H1 (cell line): ENCODE measurements around the gene NUP210. TPM values are rescaled to one million over a fixed set of nuclear protein-coding genes. Genes with fewer than 3 reads are reported as not detected.

Experiments used
- CTCF ChIA-PET: fragments of 300-600 bp; sonication (Branson Sonifier 250); formaldehyde crosslinking; loops from one replicate; lab custom pipeline; 2021; ENCODE audit not compliant: partially characterized antibody; lab: Charles Lee
- POLR2A ChIA-PET: fragments of 300-600 bp; sonication (Branson Sonifier 250); formaldehyde crosslinking; loops from one replicate; lab custom pipeline; 2021; ENCODE audit warnings: inconsistent platforms; ENCODE audit not compliant: partially characterized antibody; lab: Charles Lee
- DNase-seq, 2 experiments: peaks; one replicate each; pipeline versions ENCODE4 v3.0.0 to v3.0.0-alpha.2; 2010 to 2022; ENCODE audit warnings: low spot score in 2 of 2, low read depth in 1 of 2, mixed read lengths in 1 of 2
- FAIRE-seq: peaks from 2 replicates; lab custom pipeline; 2011; peaks lifted over from hg19 to GRCh38; lab: Jason Lieb, UNC
- H2AFZ ChIP-seq: 2 replicates; pipeline ENCODE4 v1.8.1; 2012; ENCODE audit warnings: low read length, inconsistent platforms
- H2AK5ac ChIP-seq: 2 replicates; pipeline ENCODE4 v1.6.1; 2013; ENCODE audit warnings: low read depth, low read length
- H2BK120ac ChIP-seq: replicated peaks from 2 replicates; pipeline ENCODE3; 2013; ENCODE audit warnings: low read depth, low read length, inconsistent platforms
- H2BK12ac ChIP-seq: 2 replicates; pipeline ENCODE4 v1.6.1; 2013; ENCODE audit warnings: low read depth, low read length
- H2BK15ac ChIP-seq: 2 replicates; pipeline ENCODE4 v1.6.1; 2013; ENCODE audit warnings: low read length
- H2BK20ac ChIP-seq: 2 replicates; pipeline ENCODE4 v1.6.1; 2013; ENCODE audit warnings: low read length
- H2BK5ac ChIP-seq: 2 replicates; pipeline ENCODE4 v1.6.1; 2013; ENCODE audit warnings: low read depth, low read length
- H3K14ac ChIP-seq: 2 replicates; pipeline ENCODE4 v1.6.1; 2013; ENCODE audit warnings: inconsistent platforms; ENCODE audit not compliant: insufficient read length
- H3K18ac ChIP-seq: 2 replicates; pipeline ENCODE4 v1.6.1; 2013; ENCODE audit warnings: low read length; ENCODE audit errors: extremely low read depth
- H3K23ac ChIP-seq: 2 replicates; pipeline ENCODE4 v1.6.1; 2013; ENCODE audit warnings: inconsistent platforms; ENCODE audit not compliant: insufficient read length
- H3K23me2 ChIP-seq: 2 replicates; pipeline ENCODE4 v1.6.1; 2013; ENCODE audit warnings: low read depth, low read length
- H3K27ac ChIP-seq: 2 replicates; pipeline ENCODE4 v1.6.1; 2011; ENCODE audit warnings: low read depth, low read length, inconsistent platforms
- H3K27me3 ChIP-seq, 4 experiments: replicated peaks in 1 of 4; 1 replicate in 1 of 4; 2 replicates in 3 of 4; pipeline versions ENCODE4 v1.6.1 to v1.8.1; 2011 to 2013; ENCODE audit warnings: low read length in 3 of 4, mild to moderate bottlenecking in 3 of 4, inconsistent platforms in 2 of 4, mixed read lengths in 2 of 4, moderate library complexity in 1 of 4; ENCODE audit not compliant: control insufficient read depth in 3 of 4, insufficient read depth in 3 of 4; ENCODE audit errors: extremely low read depth in 1 of 4
- H3K36me3 ChIP-seq, 4 experiments: 2 replicates each; pipeline versions ENCODE4 v1.6.1 to v1.8.1; 2011 to 2013; ENCODE audit warnings: mild to moderate bottlenecking in 4 of 4, low read length in 3 of 4, moderate library complexity in 2 of 4, control low read depth in 1 of 4, inconsistent platforms in 1 of 4; ENCODE audit not compliant: insufficient read depth in 4 of 4, control insufficient read depth in 2 of 4
- H3K4ac ChIP-seq: replicated peaks from 2 replicates; pipeline ENCODE3; 2013; ENCODE audit warnings: low read length, low read depth, mixed read lengths, inconsistent platforms; ENCODE audit not compliant: insufficient read length
- H3K4me1 ChIP-seq, 4 experiments: replicated peaks in 1 of 4; 1 replicate in 1 of 4; 2 replicates in 3 of 4; pipeline versions ENCODE4 v1.6.1 to v1.8.1; 2011 to 2013; ENCODE audit warnings: low read length in 3 of 4, inconsistent platforms in 2 of 4, mixed read lengths in 1 of 4; ENCODE audit not compliant: insufficient read depth in 4 of 4, control insufficient read depth in 3 of 4
- H3K4me2 ChIP-seq, 2 experiments: 2 replicates each; pipeline versions ENCODE4 v1.6.1 to v1.8.1; 2011 to 2013; ENCODE audit warnings: low read depth in 2 of 2, low read length in 2 of 2, control low read depth in 1 of 2, inconsistent platforms in 1 of 2, mild to moderate bottlenecking in 1 of 2; ENCODE audit not compliant: insufficient read depth in 1 of 2
- H3K4me3 ChIP-seq, 4 experiments: fragments of 200-600, 300-600 bp in 1 of 4; sonication (generic), shearing (Covaris generic), sonication (Bioruptor Twin) in 1 of 4; 2 replicates each; pipeline versions ENCODE4 v1.5.1 to v1.8.1; 2011 to 2016; ENCODE audit warnings: low read length in 4 of 4, low read depth in 3 of 4, control low read depth in 2 of 4, inconsistent platforms in 2 of 4, mild to moderate bottlenecking in 2 of 4, mixed read lengths in 1 of 4, moderate library complexity in 1 of 4; ENCODE audit not compliant: insufficient read depth in 2 of 4; ENCODE audit errors: extremely low read depth in 1 of 4
- H3K56ac ChIP-seq: replicated peaks from 2 replicates; pipeline ENCODE3; 2013; ENCODE audit warnings: low read depth, mild to moderate bottlenecking, mixed read lengths, low read length, inconsistent platforms; ENCODE audit not compliant: insufficient read length
- H3K79me1 ChIP-seq: 2 replicates; pipeline ENCODE4 v1.6.1; 2013; ENCODE audit warnings: low read depth, low read length, control low read depth
- H3K79me2 ChIP-seq, 2 experiments: 2 replicates each; pipeline versions ENCODE4 v1.6.1 to v1.8.1; 2012 to 2013; ENCODE audit warnings: low read length in 2 of 2, mild to moderate bottlenecking in 2 of 2, inconsistent platforms in 1 of 2; ENCODE audit not compliant: insufficient read depth in 2 of 2, control insufficient read depth in 1 of 2
- H3K9ac ChIP-seq, 4 experiments: replicated peaks in 1 of 4; 1 replicate in 1 of 4; 2 replicates in 3 of 4; pipeline versions ENCODE4 v1.6.1 to v1.8.1; 2011 to 2013; ENCODE audit warnings: low read depth in 3 of 4, low read length in 3 of 4, control low read depth in 2 of 4, mild to moderate bottlenecking in 2 of 4, moderate library complexity in 2 of 4, inconsistent platforms in 1 of 4; ENCODE audit errors: extremely low read depth in 1 of 4
- H3K9me3 ChIP-seq, 2 experiments: 2 replicates each; pipeline versions ENCODE4 v1.6.1 to v1.8.1; 2012 to 2013; ENCODE audit warnings: mild to moderate bottlenecking in 2 of 2, moderate library complexity in 2 of 2, control low read depth in 1 of 2, inconsistent platforms in 1 of 2, low read depth in 1 of 2, low read length in 1 of 2, mixed read lengths in 1 of 2; ENCODE audit not compliant: insufficient read depth in 2 of 2
- H4K20me1 ChIP-seq, 2 experiments: replicated peaks in 1 of 2; 2 replicates each; pipeline versions ENCODE3 to v1.8.1; 2011 to 2013; ENCODE audit warnings: inconsistent platforms in 2 of 2, low read length in 2 of 2, mild to moderate bottlenecking in 1 of 2; ENCODE audit not compliant: insufficient read depth in 2 of 2, control insufficient read depth in 1 of 2
- H4K5ac ChIP-seq: 2 replicates; pipeline ENCODE4 v1.6.1; 2013; ENCODE audit warnings: low read length, low read depth, mixed read lengths, inconsistent platforms; ENCODE audit not compliant: insufficient read length
- H4K8ac ChIP-seq: 2 replicates; pipeline ENCODE4 v1.8.0; 2013; ENCODE audit warnings: mild to moderate bottlenecking, moderate library complexity, low read length, inconsistent platforms; ENCODE audit not compliant: insufficient read depth; ENCODE audit errors: extremely low read depth
- H4K91ac ChIP-seq: replicated peaks from 2 replicates; pipeline ENCODE3; 2013; ENCODE audit warnings: low read length, mixed read lengths, inconsistent platforms; ENCODE audit not compliant: insufficient read length
- GABPA ChIP-seq: IDR thresholded peaks from 2 replicates; pipeline ENCODE4 v1.6.1; 2011; ENCODE audit warnings: mild to moderate bottlenecking, low read length, moderate library complexity, borderline replicate concordance; ENCODE audit not compliant: insufficient read depth
- SIRT6 ChIP-seq: IDR thresholded peaks from one replicate; pipeline ENCODE4 v1.7.1; 2012; ENCODE audit warnings: low read length, inconsistent platforms
- WGBS, 2 experiments: shearing (Covaris generic) in 1 of 2; methylation state at CpG; one replicate each; pipeline versions ENCODE4 v1.1.6 to v1.1.7; 2013 to 2015; ENCODE audit warnings: low lambda C conversion rate in 2 of 2, mixed read lengths in 2 of 2, inconsistent platforms in 1 of 2, low coverage in 1 of 2, missing lambda C conversion rate in 1 of 2; ENCODE audit not compliant: insufficient replicate concordance in 2 of 2, insufficient coverage in 1 of 2, insufficient read length in 1 of 2; ENCODE audit errors: extremely low coverage in 1 of 2, missing lambda C conversion rate in 1 of 2; 5-methylcytosine and 5-hydroxymethylcytosine counted together
- polyA plus RNA-seq, 7 experiments: library from polyadenylated mRNA; depleted of rRNA in 3 of 7; stranded (reverse) in 5 of 7; unstranded in 2 of 7; fragments of >200 nt in 5 of 7; fragments of 200-250 nt in 2 of 7; gene quantifications; 1 replicate in 5 of 7; 2 replicates in 1 of 7; 4 replicates in 1 of 7; pipeline versions ENCODE4 v1.2.1 to v1.2.3, GENCODE V29; 2011 to 2013; ENCODE audit warnings: missing spikeins in 2 of 7, mixed read lengths in 2 of 7
- total RNA-seq: library from RNA; stranded (reverse); fragmentation: NEBNext Ultra II Directional; extraction: Animal tissue kit (Norgen Biotek cat#: 25700); gene quantifications from 2 replicates; pipeline ENCODE4 v1.2.1, GENCODE V29; 2021

Gene NUP210
- total and polyA plus RNA-seq, 2 of the 8 experiments (the other 6 are each of a cell fraction or from before 2014, with no cell fraction given): 51.0 to 53.7 TPM

GRCh38 chr3:13341229-13341905, 78.8 kb downstream of the NUP210 start:
- Histone ChIP-seq H3K56ac (no peak overlapping the region), H3K23me2 (no peaks in the 10 kb centered on the region), H2BK5ac (no peak overlapping the region), H4K5ac (no peak overlapping the region), H3K9me3 (no peaks in the 10 kb centered on the region), H3K14ac (no peak overlapping the region), H3K27me3 (no peaks in the 10 kb centered on the region), H3K27ac (no peak overlapping the region), H3K4me3 (no peak overlapping the region), H2BK120ac (no peak overlapping the region), H2AK5ac (no peak overlapping the region), H3K9ac (no peak overlapping the region), H2BK15ac (no peak overlapping the region), H3K4me2 (no peak overlapping the region), H3K79me2 (no peaks in the 10 kb centered on the region), H3K18ac (no peak overlapping the region; the same call in 1 of the 2 replicates), H2BK12ac (no peak overlapping the region), H3K79me1 (no peaks in the 10 kb centered on the region; the same call in 1 of the 2 replicates), H3K36me3 (peaks cover 0 to 23% (median 10%) of the 10 kb centered on the region in 4 experiments), H4K91ac (no peak overlapping the region), H2BK20ac (no peak overlapping the region), H4K8ac (no peak overlapping the region), H3K23ac (no peak overlapping the region), H2AFZ (no peak overlapping the region), H3K4ac (no peak overlapping the region), H4K20me1 (no peaks in the 10 kb centered on the region), H3K4me1 (peaks cover 6 to 16% (median 12%) of the 10 kb centered on the region in 4 experiments)
- DNase-seq: no peak
- ChIA-PET POLR2A (no interaction called here), CTCF (interaction anchor here (0.7 to 10.0 kb wide), 11 partner anchors 8 to 249 kb away, joined by 3 to 53 read pairs (median 4); no protein-coding TSS in a partner anchor)
- WGBS, 2 experiments: 92% methylated on average over 7 of the region's 7 CpGs; no CpG with 5 or more reads in 1 of the 2 experiments
- no peak for FAIRE-seq
- no peak for TF ChIP-seq GABPA
- TF ChIP-seq SIRT6: no peak
